HG03442 (cell line): ENCODE measurements around the gene ZNF292.
"Not testable (repeated sequence)": the region's sequence is repeated elsewhere in the genome, so short reads cannot be mapped to it uniquely, and the experiment has no call there.

Experiments
- ATAC-seq: cut with Tn5 transposase; IDR thresholded peaks from one replicate; pipeline ENCODE4 v1.9.1; 2021; ENCODE audit warnings: mild to moderate bottlenecking, moderate library complexity; ENCODE audit not compliant: unreplicated experiment

The ZNF292 gene

GRCh38 chr6:87209812-87210211 is 54.4 kb downstream of the ZNF292 start:
- ATAC-seq = no peak

- ATAC-seq = peak; percentile 97
Measured at GRCh38 chr6:87210979-87211378, 55.6 kb downstream of the ZNF292 start.

- ATAC-seq = no peak
Measured at GRCh38 chr6:87212596-87212995, 57.2 kb downstream of the ZNF292 start.

- ATAC-seq = no peak
Measured at GRCh38 chr6:87213364-87213763, 58.0 kb downstream of the ZNF292 start.

GRCh38 chr6:87214831-87215230 is 59.5 kb downstream of the ZNF292 start:
- no peak for ATAC-seq

GRCh38 chr6:87220997-87221396 is 65.6 kb downstream of the ZNF292 start:
- ATAC-seq = no peak

GRCh38 chr6:87222676-87223075 is 67.3 kb downstream of the ZNF292 start:
- no peak for ATAC-seq

- ATAC-seq = no peak
Measured at GRCh38 chr6:87224971-87225370, 69.6 kb downstream of the ZNF292 start.

GRCh38 chr6:87225511-87225910 is 70.1 kb downstream of the ZNF292 start:
- ATAC-seq = no peak

- ATAC-seq = no peak
Measured at GRCh38 chr6:87225937-87226336, 70.6 kb downstream of the ZNF292 start.

GRCh38 chr6:87230801-87231200 is 75.4 kb downstream of the ZNF292 start:
- no peak for ATAC-seq

GRCh38 chr6:87237804-87238203 is 82.4 kb downstream of the ZNF292 start:
- ATAC-seq = no peak

- not testable (repeated sequence) for ATAC-seq
Measured at GRCh38 chr6:87239098-87239635, 83.8 kb downstream of the ZNF292 start.

- no peak for ATAC-seq
Measured at GRCh38 chr6:87241304-87241703, 85.9 kb downstream of the ZNF292 start.

GRCh38 chr6:87242311-87242710 is 86.9 kb downstream of the ZNF292 start:
- no peak for ATAC-seq

- ATAC-seq = no peak
Measured at GRCh38 chr6:87243812-87244211, 88.4 kb downstream of the ZNF292 start.

- ATAC-seq = no peak
Measured at GRCh38 chr6:87244380-87244779, 89.0 kb downstream of the ZNF292 start.

GRCh38 chr6:87250019-87250418 is 94.7 kb downstream of the ZNF292 start:
- no peak for ATAC-seq

GRCh38 chr6:87251225-87251624 is 95.9 kb downstream of the ZNF292 start:
- no peak for ATAC-seq

- no peak for ATAC-seq
Measured at GRCh38 chr6:87251725-87252124, 96.4 kb downstream of the ZNF292 start.

- ATAC-seq = no peak
Measured at GRCh38 chr6:87257046-87257445, 101.7 kb downstream of the ZNF292 start.

GRCh38 chr6:87257565-87257964 is 102.2 kb downstream of the ZNF292 start:
- no peak for ATAC-seq

GRCh38 chr6:87257975-87258374 is 102.6 kb downstream of the ZNF292 start:
- ATAC-seq = no peak
